H9 (cell line): ENCODE data around the gene REXO4. TPM values are rescaled to one million over a fixed set of nuclear protein-coding genes. Genes with fewer than 3 reads are reported as not detected.

Experiments used
- DNase-seq: peaks from one replicate; pipeline ENCODE4 v3.0.0-alpha.2; 2017
- H2AFZ ChIP-seq: one replicate; pipeline ENCODE4 v1.6.1; 2013; ENCODE audit warnings: mild to moderate bottlenecking, low read length, control low read depth, moderate library complexity
- H2AK5ac ChIP-seq: 2 replicates; pipeline ENCODE4 v1.6.1; 2013; ENCODE audit warnings: low read length, control low read depth, mixed read lengths; ENCODE audit not compliant: insufficient read length
- H2BK120ac ChIP-seq: one replicate; pipeline ENCODE4 v1.6.1; 2013; ENCODE audit warnings: low read depth, mild to moderate bottlenecking, low read length, control low read depth, inconsistent platforms; ENCODE audit not compliant: poor library complexity, severe bottlenecking
- H2BK12ac ChIP-seq: 2 replicates; pipeline ENCODE4 v1.6.1; 2013; ENCODE audit warnings: low read length, control low read depth, mixed read lengths, low read depth; ENCODE audit not compliant: insufficient read length
- H2BK15ac ChIP-seq: 2 replicates; pipeline ENCODE4 v1.6.1; 2013; ENCODE audit warnings: low read depth, low read length, control low read depth
- H2BK20ac ChIP-seq: one replicate; pipeline ENCODE4 v1.6.1; 2013; ENCODE audit warnings: low read depth, mild to moderate bottlenecking, low read length, control low read depth, inconsistent platforms; ENCODE audit not compliant: poor library complexity, severe bottlenecking
- H2BK5ac ChIP-seq: 2 replicates; pipeline ENCODE4 v1.6.1; 2013; ENCODE audit warnings: low read length, control low read depth, mixed read lengths; ENCODE audit not compliant: insufficient read length
- H3K14ac ChIP-seq: 2 replicates; pipeline ENCODE4 v1.6.1; 2013; ENCODE audit warnings: low read length, control low read depth; ENCODE audit not compliant: insufficient read depth
- H3K18ac ChIP-seq: 2 replicates; pipeline ENCODE4 v1.6.1; 2013; ENCODE audit warnings: low read depth, mild to moderate bottlenecking, mixed read lengths, low read length, control low read depth; ENCODE audit not compliant: insufficient read length
- H3K23ac ChIP-seq: 2 replicates; pipeline ENCODE4 v1.6.1; 2013; ENCODE audit warnings: low read length, control low read depth, mixed read lengths, low read depth; ENCODE audit not compliant: insufficient read length
- H3K23me2 ChIP-seq: 2 replicates; pipeline ENCODE4 v1.6.1; 2013; ENCODE audit warnings: low read depth, mild to moderate bottlenecking, mixed read lengths, low read length, control low read depth; ENCODE audit not compliant: insufficient read length, poor library complexity, severe bottlenecking
- H3K27ac ChIP-seq: 2 replicates; pipeline ENCODE4 v1.5.1; 2013; ENCODE audit warnings: low read length, control low read depth, mixed read lengths, low read depth; ENCODE audit not compliant: insufficient read length
- H3K27me3 ChIP-seq: 2 replicates; pipeline ENCODE4 v1.6.1; 2013; ENCODE audit warnings: low read length, control low read depth, inconsistent platforms; ENCODE audit not compliant: insufficient read depth
- H3K4ac ChIP-seq: 2 replicates; pipeline ENCODE4 v1.6.1; 2013; ENCODE audit warnings: low read depth, mild to moderate bottlenecking, control low read depth, inconsistent platforms, low read length, moderate library complexity
- H3K4me1 ChIP-seq: 2 replicates; pipeline ENCODE4 v1.6.1; 2013; ENCODE audit warnings: low read length, control low read depth, inconsistent platforms; ENCODE audit not compliant: insufficient read depth
- H3K4me2 ChIP-seq: 2 replicates; pipeline ENCODE4 v1.6.1; 2013; ENCODE audit warnings: low read length, control low read depth, mixed read lengths; ENCODE audit not compliant: insufficient read length, insufficient read depth
- H3K56ac ChIP-seq: 2 replicates; pipeline ENCODE4 v1.6.1; 2013; ENCODE audit warnings: low read depth, mild to moderate bottlenecking, mixed read lengths, low read length, control low read depth; ENCODE audit not compliant: insufficient read length
- H3K79me1 ChIP-seq: 2 replicates; pipeline ENCODE4 v1.6.1; 2013; ENCODE audit warnings: low read depth, mild to moderate bottlenecking, moderate library complexity, low read length, control low read depth, inconsistent platforms; ENCODE audit not compliant: insufficient read depth, poor library complexity, severe bottlenecking
- H3K79me2 ChIP-seq: 2 replicates; pipeline ENCODE4 v1.6.1; 2013; ENCODE audit warnings: low read length, control low read depth, inconsistent platforms; ENCODE audit not compliant: insufficient read depth
- H3K9ac ChIP-seq: 2 replicates; pipeline ENCODE4 v1.6.1; 2013; ENCODE audit warnings: low read length, control low read depth, mixed read lengths; ENCODE audit not compliant: insufficient read length; ENCODE audit errors: extremely low read depth
- H3K9me3 ChIP-seq: one replicate; pipeline ENCODE4 v1.6.1; 2013; ENCODE audit warnings: low read depth, low read length, inconsistent platforms; ENCODE audit not compliant: control insufficient read depth
- H3T11ph ChIP-seq: one replicate; pipeline ENCODE4 v1.6.1; 2013; ENCODE audit warnings: mild to moderate bottlenecking, low read length, control low read depth, inconsistent platforms
- H4K20me1 ChIP-seq: one replicate; pipeline ENCODE4 v1.6.1; 2013; ENCODE audit not compliant: control insufficient read depth, insufficient read length, insufficient read depth
- H4K5ac ChIP-seq: 2 replicates; pipeline ENCODE4 v1.6.1; 2013; ENCODE audit warnings: low read depth, mild to moderate bottlenecking, mixed read lengths, low read length, control low read depth; ENCODE audit not compliant: insufficient read length
- H4K8ac ChIP-seq: replicated peaks from 2 replicates; pipeline ENCODE4 v1.6.1; 2013; ENCODE audit warnings: low read length, control low read depth, mixed read lengths, low read depth; ENCODE audit not compliant: insufficient read length
- H4K91ac ChIP-seq: 2 replicates; pipeline ENCODE4 v1.6.1; 2013; ENCODE audit warnings: low read depth, mild to moderate bottlenecking, moderate library complexity, mixed read lengths, low read length, control low read depth; ENCODE audit not compliant: insufficient read length
- H3K27ac Mint-ChIP-seq, 3 experiments: 2 replicates in 2 of 3; 3 replicates in 1 of 3; pipeline ENCODE4 v1.8.0; 2020 to 2021; ENCODE audit warnings: mixed read lengths in 3 of 3, mild to moderate bottlenecking in 1 of 3, moderate library complexity in 1 of 3
- H3K27me3 Mint-ChIP-seq: 2 replicates; pipeline ENCODE4 v1.8.0; 2021; ENCODE audit warnings: low read depth, mild to moderate bottlenecking, moderate library complexity, mixed read lengths
- H3K36me3 Mint-ChIP-seq, 3 experiments: 2 replicates in 2 of 3; 3 replicates in 1 of 3; pipeline ENCODE4 v1.8.0; 2020 to 2021; ENCODE audit warnings: low read depth in 3 of 3, mixed read lengths in 3 of 3; ENCODE audit not compliant: insufficient read depth in 1 of 3
- H3K4me1 Mint-ChIP-seq, 2 experiments: 2 replicates each; pipeline ENCODE4 v1.8.0; 2020; ENCODE audit warnings: mixed read lengths in 2 of 2
- H3K4me3 Mint-ChIP-seq, 2 experiments: 2 replicates in 1 of 2; 3 replicates in 1 of 2; pipeline ENCODE4 v1.8.0; 2020 to 2021; ENCODE audit warnings: mild to moderate bottlenecking in 2 of 2, mixed read lengths in 2 of 2, moderate library complexity in 1 of 2
- H3K9me3 Mint-ChIP-seq, 2 experiments: 2 replicates in 1 of 2; 3 replicates in 1 of 2; pipeline ENCODE4 v1.8.0; 2020; ENCODE audit warnings: mild to moderate bottlenecking in 2 of 2, mixed read lengths in 2 of 2, moderate library complexity in 1 of 2
- WGBS: extraction: QIAGEN DNeasy Blood & Tissue Kit; methylation state at CpG from one replicate; pipeline ENCODE4 v1.1.7; 2013; ENCODE audit warnings: missing lambda C conversion rate, low lambda C conversion rate, mixed read lengths; ENCODE audit not compliant: insufficient read length; ENCODE audit errors: extremely low coverage; 5-methylcytosine and 5-hydroxymethylcytosine counted together
- total RNA-seq: library from RNA; stranded (reverse); gene quantifications from 2 replicates; pipeline ENCODE4 v1.2.1, GENCODE V29; 2021
- TF ChIP-seq, protein P1 (sequence below): fragments of 200-600 bp; sonication (generic); conservative IDR thresholded peaks from 3 replicates; pipeline ENCODE4 v1.8.0; 2021; ENCODE audit warnings: antibody characterized with exemption, mild to moderate bottlenecking

REXO4 gene
- total RNA-seq, 1 experiment from 2014 or later = 35.2 TPM

DNA sequence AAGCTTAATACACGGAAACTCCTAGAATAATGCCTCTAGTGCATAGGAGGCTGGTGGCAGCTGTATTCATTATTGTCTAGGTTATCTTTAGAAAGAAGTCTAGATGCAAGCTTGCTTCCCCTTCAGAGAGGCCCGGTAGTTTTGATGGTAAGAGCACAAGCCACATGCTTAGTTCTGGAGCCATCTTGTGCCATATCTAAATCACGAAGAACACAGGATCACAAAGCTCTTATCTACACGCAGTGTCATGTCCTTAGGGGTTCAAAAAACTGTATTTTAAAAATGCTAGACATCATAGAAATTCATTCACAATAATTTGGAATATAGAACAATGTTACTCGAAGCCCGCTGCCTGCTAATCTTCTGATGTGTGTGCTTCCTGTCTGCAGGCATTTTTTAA lies 48.2 kb upstream of the REXO4 start:
- no peaks in the 10 kb centered on the region for H3K79me1 ChIP-seq
- no peaks in the 10 kb centered on the region for H3K27me3 ChIP-seq
- H3K4me1 ChIP-seq = peaks cover 4% of the 10 kb centered on the region; the same call in 1 of the 2 replicates
- peaks cover 2% of the 10 kb centered on the region for H4K20me1 ChIP-seq
- H4K5ac ChIP-seq = no peak overlapping the region
- H2AK5ac ChIP-seq = no peak overlapping the region
- no peak overlapping the region for H3K14ac ChIP-seq
- Mint-ChIP-seq H3K9me3 (no peaks in the 10 kb centered on the region; a peak in 1 of 5 replicates), H3K27ac (no peak overlapping the region), H3K27me3 (no peaks in the 10 kb centered on the region), H3K36me3 (peaks cover 0 to 14% (median 5%) of the 10 kb centered on the region in 3 experiments; a peak in 4 of 7 replicates), H3K4me1 (peaks cover 6 to 19% of the 10 kb centered on the region in 2 experiments), H3K4me3 (no peak overlapping the region)
- H2BK20ac ChIP-seq = no peak overlapping the region
- H2BK5ac ChIP-seq = no peak overlapping the region
- no peak for DNase-seq
- H3K4me2 ChIP-seq = no peak overlapping the region
- H2BK120ac ChIP-seq = no peak overlapping the region
- H4K91ac ChIP-seq = no peak overlapping the region
- TF ChIP-seq, protein P1, sequence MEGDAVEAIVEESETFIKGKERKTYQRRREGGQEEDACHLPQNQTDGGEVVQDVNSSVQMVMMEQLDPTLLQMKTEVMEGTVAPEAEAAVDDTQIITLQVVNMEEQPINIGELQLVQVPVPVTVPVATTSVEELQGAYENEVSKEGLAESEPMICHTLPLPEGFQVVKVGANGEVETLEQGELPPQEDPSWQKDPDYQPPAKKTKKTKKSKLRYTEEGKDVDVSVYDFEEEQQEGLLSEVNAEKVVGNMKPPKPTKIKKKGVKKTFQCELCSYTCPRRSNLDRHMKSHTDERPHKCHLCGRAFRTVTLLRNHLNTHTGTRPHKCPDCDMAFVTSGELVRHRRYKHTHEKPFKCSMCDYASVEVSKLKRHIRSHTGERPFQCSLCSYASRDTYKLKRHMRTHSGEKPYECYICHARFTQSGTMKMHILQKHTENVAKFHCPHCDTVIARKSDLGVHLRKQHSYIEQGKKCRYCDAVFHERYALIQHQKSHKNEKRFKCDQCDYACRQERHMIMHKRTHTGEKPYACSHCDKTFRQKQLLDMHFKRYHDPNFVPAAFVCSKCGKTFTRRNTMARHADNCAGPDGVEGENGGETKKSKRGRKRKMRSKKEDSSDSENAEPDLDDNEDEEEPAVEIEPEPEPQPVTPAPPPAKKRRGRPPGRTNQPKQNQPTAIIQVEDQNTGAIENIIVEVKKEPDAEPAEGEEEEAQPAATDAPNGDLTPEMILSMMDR = no peak
- no peaks in the 10 kb centered on the region for H3K23me2 ChIP-seq
- H3K79me2 ChIP-seq = no peaks in the 10 kb centered on the region
- no peak overlapping the region for H3K23ac ChIP-seq
- no peak overlapping the region for H3K56ac ChIP-seq
- H2BK15ac ChIP-seq = no peak overlapping the region
- no peak overlapping the region for H2AFZ ChIP-seq
- WGBS = no CpG with 5 or more reads among the region's 6 CpGs
- H3K27ac ChIP-seq = no peak overlapping the region
- no peak overlapping the region for H4K8ac ChIP-seq
- H3K18ac ChIP-seq = no peak overlapping the region
- no peak overlapping the region for H2BK12ac ChIP-seq
- H3K4ac ChIP-seq = no peak overlapping the region
- H3K9ac ChIP-seq = no peak overlapping the region
- no peaks in the 10 kb centered on the region for H3K9me3 ChIP-seq
- no peak overlapping the region for H3T11ph ChIP-seq
